ENCODE results near the gene ZNHIT1.

The ZNHIT1 gene

DNA sequence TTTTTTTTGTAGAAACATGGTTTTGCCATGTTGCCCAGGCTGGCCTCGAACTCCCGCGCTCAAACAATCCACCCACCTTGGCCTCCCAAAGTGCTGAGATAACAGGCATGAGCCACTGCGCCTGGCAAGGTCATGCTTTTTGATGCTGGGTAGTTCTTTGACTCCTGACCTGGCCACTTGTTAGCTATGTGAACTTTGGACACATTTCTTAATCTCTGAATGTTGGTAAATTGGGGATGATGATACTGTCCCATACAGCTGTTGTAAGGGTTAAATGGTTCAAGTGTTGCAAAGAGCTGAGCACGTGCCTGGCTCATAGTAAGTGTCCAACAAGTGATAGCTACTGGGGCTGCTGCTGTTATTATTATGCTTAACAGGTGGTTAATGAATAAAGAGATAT lies 2.3 kb downstream of the ZNHIT1 start:
- DNase-seq = no peak

- no peak for DNase-seq
Observed at GRCh38 chr7:101222275-101222830, 4.4 kb downstream of the ZNHIT1 start.

DNA sequence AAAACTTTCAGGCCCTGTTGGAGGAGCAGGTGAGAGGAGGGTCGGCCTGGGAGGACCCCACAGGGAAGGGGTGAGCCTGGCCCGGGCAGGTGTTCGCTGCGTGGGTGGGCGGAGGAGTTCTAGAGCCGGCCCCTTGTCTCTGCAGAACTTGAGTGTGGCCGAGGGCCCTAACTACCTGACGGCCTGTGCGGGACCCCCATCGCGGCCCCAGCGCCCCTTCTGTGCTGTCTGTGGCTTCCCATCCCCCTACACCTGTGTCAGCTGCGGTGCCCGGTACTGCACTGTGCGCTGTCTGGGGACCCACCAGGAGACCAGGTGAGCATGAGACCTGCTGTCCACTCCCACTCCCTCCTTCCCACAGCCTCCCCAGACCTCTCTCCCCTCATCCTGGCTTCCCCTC lies 5.6 kb downstream of the ZNHIT1 start:
- DNase-seq = no peak

GRCh38 chr7:101225650-101226049 lies 7.7 kb downstream of the ZNHIT1 start:
- DNase-seq = no peak

GRCh38 chr7:101226721-101227120 lies 8.8 kb downstream of the ZNHIT1 start:
- no peak for DNase-seq

DNA sequence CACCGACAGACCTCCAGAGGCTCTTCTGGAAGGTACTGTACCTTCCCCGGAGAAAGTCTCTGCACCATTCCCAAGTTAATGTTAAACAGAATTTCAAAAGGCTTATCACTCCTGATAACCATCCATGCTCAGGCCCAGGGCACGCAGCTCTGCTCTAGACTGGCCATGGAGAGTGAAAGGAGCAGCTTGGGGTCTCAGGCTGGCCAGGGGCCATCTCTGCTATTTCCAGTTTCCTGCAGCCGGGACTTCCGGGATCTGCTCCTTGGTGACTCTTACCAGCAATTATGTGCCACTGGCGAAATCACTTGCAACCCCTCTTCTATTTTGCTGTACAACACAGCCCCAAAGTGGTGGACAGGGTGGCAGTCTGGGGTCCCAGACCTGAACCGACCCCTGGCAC lies 13.7 kb downstream of the ZNHIT1 start:
- DNase-seq = no peak

DNA sequence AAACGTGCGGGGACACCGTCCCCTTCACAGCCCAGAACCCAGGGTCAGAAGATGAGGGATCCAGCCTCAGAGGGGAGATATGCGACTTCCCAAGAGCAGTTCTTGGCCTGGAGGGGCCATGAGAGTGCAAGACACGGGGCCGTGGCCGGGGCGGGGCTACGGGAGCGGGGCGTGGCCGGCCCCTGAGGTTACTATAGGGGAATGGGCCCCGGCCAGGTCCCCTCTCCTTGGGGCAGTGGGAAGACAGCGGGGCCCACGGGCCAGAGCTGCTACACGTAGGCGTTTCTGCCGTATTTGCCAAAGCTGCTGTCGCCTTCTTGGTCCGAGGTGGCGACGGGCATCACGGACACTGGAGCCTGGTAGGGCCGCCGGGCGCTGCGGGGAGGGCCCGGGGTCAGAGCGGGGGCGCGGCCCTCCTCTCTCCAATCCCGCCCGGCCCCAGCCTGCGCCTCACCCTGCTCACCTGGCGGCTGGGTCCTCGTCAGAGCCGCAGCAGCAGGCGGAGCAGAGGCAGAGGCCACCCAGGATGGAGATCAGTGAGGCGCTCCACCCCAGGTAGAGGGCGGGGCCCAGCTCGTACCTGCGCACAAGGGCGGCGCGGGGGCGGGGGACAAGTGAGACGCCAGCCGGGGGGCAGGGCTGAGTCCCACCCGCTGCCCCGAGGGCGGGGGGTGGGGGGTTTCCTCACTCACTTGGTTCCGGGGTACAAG lies 14.3 kb downstream of the ZNHIT1 start:
- no peak for DNase-seq

- DNase-seq = no peak
Observed at GRCh38 chr7:101233907-101234547, 16.1 kb downstream of the ZNHIT1 start.

DNA sequence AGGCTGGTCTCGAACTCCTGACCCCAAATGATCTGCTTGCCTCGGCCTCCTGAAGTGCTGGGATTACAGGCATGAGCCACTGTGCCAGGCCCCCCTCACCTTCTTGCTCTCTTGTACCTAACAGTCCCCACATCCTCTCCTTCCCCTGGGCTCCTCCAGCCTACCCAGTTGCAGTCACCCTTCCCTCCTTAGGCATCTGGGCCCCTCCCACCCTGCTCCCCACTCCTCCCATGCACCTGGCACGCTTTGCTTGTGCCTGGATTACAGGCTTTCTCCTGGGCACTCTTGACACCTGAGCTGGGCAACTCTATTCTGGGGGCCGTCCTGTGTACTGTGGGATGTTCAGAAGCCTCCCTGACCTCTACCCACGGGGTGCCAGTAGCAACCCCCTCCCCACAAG lies 16.7 kb downstream of the ZNHIT1 start:
- no peak for DNase-seq

DNA sequence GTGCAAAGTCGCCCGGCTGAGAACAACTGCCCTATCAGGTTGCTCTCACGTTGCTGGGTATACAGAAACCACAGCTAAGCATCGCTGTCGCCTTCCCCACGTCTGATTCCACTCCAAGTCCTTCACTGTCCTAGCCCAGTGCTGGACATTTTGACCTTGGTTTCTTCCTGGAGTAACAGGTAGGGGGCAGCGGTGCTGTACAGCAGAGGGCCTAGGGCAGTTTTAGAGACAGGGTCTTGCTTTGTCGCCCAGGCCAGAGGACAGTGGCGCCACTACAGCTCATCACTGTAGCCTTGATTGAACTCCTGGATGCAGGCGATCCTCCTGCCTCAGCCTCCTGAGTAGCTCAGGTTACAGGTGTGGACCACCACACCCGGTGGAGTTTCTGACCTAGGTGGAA lies 17.1 kb downstream of the ZNHIT1 start:
- no peak for DNase-seq

GRCh38 chr7:101235522-101235921 lies 17.6 kb downstream of the ZNHIT1 start:
- DNase-seq = no peak

- no peak for DNase-seq
Observed at GRCh38 chr7:101236292-101236835, 18.4 kb downstream of the ZNHIT1 start.

- DNase-seq = no peak
Observed at GRCh38 chr7:101237206-101238067, 19.5 kb downstream of the ZNHIT1 start, which contains the start of gene CLDN15. CLDN15 (minus strand) TSS chr7:101237802; CDS start chr7:101237581, 221 bp downstream.

DNA sequence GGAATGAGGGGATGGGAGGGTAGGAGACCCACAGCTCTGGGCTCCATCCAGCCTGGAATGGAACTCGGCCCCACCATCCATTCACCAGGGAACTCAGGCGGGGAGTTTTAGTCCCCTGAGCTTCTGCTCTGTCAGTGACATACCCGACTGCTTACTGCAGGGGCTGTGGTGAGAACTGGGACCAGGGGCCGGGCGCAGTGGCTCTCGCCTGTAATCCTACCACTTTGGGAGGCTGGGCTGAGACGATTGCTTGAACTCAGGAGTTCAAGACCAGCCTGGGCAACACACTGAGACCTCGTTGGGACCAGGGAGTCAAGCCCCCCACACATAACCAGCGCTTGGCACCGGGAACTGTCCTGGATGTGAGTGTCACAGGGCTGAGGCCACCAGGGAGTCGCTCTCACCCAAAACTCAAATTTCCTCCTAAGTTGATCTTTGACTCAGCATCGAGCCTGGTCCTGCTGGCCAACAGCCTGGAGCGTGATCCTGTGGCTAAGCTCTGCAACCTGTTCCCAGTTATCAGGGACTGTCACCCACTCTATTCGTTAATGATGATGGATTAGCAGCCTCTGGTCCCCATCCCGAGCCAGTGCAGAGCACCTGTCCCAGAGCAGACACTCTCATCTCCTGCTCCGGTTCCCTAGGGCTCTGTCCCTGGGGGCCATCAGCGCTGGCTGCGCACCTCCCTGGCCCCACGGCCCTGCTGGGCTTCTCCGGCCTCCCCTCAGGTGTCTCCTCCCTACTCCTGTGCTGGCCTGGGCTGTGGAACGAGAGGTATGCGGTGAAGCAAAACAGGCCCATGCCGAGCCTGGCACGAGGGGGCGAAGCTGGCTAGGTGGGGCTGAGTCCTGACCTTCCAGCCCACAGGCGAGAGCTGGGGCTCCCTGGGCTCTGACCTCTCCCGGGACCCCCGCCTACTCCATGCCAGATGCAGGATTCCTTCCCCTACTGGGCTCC lies 20.5 kb downstream of the ZNHIT1 start:
- DNase-seq = no peak

GRCh38 chr7:101239191-101239950 lies 21.4 kb downstream of the ZNHIT1 start:
- no peak for DNase-seq

DNA sequence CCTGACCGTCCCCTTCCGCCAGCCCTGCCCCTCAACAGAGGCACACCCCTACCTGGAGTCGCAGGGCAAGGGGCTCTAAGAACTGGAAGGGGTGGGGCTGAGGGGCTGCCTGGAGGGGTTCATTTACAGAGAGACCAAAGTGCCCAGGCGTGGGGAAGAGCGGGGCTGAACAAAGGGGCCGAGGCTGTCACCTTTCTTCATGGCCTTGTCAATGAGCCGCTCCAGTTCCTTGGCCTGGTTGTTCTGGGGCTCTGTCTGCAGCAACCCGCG lies 21.9 kb downstream of the ZNHIT1 start:
- no peak for DNase-seq

DNA sequence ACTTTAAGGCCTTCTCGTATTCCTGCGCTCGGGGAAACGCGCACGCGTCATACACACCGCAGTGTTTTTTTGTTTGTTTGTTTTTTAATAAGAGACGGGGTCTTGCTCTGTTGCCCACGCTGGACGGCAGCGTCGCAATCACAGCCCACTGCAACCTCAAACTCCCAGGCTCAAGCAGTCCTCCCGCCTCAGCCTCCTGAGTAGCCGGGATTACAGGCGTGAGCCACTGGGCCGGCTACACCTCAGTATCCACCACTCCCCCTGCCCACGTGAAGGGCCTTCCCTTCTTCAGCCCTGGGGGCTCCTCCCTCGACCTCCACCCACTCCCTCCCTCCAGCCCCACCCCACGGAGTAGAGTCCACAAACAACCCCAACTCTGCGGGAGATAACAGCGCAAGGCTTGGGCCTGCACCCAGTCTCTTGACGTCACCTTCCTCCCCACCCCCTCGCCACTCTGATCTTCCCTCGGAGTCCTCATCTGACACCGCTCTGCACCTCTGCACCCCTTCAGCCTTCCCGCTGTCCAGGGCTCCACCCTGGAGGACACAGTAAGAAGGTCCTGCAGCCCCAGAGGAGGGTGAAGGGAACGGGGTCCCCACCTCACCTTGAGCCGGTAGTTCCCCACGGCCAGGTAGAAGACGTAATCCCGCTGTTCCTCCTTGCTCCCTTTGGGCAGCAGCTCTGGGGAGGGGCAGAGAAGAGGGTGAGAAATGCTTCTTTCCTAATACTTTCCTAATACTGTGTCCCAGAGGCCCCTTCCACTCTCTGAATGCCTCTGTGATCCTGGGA lies 22.5 kb downstream of the ZNHIT1 start:
- no peak for DNase-seq

DNA sequence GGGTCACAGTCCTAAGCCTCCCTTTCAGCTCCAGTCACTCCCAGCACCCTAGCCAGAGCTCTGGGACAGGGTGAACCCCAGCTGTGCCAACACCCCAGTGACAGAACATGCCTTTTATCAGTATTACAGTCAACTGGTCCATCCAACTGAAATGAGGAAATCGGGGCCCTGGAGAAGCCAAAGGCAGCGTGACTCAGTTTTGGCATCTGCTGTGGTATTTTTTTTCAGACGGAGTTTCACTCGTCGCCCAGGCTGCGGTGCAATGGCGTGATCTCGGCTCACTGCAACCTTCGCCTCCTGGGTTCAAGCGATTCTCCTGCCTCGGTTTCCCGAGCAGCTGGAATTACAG lies 23.0 kb downstream of the ZNHIT1 start:
- DNase-seq = no peak

- DNase-seq = no peak
Observed at GRCh38 chr7:101241443-101242349, 23.7 kb downstream of the ZNHIT1 start.
